GM18861 (cell line): ENCODE measurements around the gene EML3.
"Not testable (repeated sequence)": the region's sequence is repeated elsewhere in the genome, so short reads cannot be mapped to it uniquely, and the experiment has no call there.

Source experiments
- ATAC-seq: cut with Tn5 transposase; IDR thresholded peaks from one replicate; pipeline ENCODE4 v1.9.1; 2021; ENCODE audit not compliant: unreplicated experiment

EML3 gene

DNA sequence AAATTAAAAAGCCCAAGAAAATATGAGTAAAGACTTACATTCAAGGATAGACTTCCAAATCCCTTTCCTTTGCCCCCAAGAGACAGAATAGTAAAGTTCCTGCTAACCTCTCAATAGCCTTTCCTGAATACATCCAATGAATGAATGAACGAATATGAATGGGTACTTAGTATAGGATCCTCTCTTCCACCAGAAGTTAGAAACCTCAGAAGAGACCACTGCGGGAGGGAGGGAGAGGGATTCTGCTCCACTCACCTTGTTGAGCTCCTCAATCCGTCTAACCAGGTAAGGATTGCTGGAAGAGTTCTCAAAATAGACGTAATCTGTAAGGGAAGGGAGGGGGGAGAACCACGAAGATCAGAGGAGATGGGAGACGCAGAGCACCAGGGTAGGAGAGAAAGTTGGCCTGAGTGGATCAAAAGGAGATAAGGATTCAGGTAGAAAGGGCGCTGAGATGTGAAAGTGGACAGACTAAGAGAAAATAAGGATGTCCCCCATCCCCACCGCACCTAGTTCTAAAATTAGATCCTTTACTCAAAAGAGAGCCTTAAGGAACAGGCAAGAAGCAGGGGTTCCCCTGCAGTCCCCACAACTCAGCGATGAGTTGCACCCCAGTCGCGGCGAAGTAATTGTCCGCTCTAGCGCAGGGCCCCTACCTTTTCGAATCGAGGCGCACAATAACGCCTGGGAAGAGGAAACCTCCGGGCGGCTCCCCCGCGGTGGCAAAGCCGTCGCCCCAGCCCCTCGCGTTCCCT lies 12.0 kb downstream of the EML3 start:
- no peak for ATAC-seq

- ATAC-seq = no peak
Measured at GRCh38 chr11:62599901-62600300, 12.7 kb downstream of the EML3 start.

- ATAC-seq = peak; percentile 28
Measured at GRCh38 chr11:62599069-62599696, 13.4 kb downstream of the EML3 start.

DNA sequence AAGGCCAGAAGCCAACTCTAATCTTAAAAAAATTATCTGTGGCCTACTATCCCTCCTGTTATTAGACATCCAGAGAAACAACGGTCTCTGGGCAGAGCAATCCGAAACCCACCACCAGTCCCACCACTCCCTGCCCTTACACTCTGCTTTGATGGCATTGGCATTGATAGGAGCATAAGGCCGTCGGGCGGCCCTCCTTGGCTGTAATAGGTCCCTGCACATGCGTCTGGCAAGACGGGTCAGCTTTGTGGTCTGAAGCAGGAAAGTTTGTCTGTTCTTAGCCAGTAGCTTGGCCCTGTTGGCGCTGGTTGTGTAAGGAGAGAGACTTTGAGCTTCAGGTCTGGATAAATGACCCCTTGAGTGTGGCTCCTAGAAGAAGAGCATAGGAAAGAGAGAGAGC lies 17.5 kb downstream of the EML3 start:
- ATAC-seq = no peak

- ATAC-seq = no peak
Measured at GRCh38 chr11:62593434-62594044, 19.0 kb downstream of the EML3 start.

- ATAC-seq = no peak
Measured at GRCh38 chr11:62592989-62593421, 19.6 kb downstream of the EML3 start.

DNA sequence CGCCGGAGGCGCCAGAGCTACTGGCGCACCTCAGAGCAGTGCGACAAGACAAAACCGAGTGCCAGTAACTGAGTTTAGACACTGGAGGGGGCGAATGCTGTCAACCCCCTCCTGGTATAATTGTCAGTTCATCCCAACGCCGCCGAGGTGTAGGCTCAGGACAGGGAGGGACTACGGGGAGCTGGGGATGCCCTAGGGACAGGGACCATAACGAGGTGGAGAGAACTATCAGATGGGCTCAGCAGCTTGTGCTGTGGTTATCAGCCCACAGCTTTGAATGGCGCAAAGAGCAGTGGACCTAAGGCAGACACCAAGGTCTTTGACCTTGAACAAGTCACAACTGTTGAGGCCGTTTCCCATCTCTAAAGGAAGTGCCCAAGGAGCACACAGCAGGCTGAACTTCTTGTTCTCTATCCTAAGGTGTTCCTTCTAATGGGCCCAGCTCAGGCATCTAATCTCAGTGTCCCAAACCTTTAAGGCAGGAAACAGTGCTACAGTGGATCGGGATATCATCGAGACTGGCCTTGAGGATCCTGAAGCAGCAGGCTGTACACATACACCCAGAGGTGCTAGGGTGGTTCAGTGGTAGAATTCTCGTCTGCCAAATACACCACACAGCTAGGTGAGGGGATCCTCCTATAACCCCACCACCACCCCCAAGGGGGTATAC lies 20.3 kb downstream of the EML3 start:
- no peak for ATAC-seq

DNA sequence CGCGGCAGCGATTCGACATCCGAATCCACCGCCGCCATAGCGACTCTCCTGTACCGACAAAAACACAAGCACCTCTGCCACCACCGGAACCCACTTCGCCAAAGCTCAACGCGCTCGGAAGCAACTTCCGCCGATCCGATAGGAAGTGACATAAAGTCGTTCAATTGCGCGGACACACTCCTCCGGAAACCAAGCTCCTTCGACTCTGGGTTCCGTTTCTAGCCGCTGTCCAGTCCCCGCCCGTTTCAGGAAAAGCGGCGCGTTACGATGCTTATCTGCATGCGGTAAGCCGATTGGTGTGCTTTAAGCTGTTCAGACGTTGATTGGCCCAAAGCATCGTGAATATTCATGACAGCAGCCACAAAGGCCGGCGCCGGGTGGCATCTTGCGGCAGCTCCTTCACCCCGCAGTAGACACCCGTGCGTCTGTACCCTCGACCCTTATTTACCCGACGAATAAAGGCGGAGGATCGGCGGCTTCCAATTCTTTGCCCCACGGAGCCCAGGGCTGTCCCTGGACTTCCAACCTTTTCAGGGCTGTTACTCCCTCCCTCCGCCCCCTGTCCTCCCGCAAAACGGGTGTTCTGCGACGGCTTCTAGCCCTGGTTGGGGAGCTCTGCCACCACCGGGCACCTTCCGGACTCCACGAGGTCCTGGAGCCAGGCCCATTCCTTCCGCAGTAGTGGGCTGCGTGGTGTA lies 21.0 kb downstream of the EML3 start, which contains the start of gene TUT1:
Gene TUT1 (minus strand): TSS at position 76 of the 698 bp plus-strand sequence. CDS start 38 bp downstream, at position 38.
- peak; percentile 81 for ATAC-seq

GRCh38 chr11:62588966-62589637 lies 23.5 kb downstream of the EML3 start:
- no peak for ATAC-seq

- ATAC-seq = not testable (repeated sequence)
Measured at GRCh38 chr11:62585356-62585755, 27.2 kb downstream of the EML3 start.

DNA sequence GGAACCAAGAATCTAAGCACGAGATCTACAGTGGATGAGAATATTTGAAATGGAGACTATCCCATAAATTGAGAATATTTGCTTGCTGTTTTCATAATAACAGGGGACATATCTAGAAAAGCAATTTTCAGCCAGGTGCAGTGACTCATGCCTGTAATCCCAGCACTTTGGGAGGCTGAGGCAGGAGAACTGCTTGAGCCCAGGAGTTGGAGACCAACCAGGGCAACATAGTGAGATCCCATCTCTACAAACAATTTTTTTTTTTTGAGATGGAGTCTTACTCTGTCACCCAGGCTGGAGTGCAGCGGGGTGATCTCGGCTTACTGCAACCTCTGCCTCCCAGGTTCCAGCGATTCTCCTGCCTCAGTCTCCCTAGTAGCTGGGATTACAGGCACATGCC lies 30.8 kb downstream of the EML3 start:
- not testable (repeated sequence) for ATAC-seq

DNA sequence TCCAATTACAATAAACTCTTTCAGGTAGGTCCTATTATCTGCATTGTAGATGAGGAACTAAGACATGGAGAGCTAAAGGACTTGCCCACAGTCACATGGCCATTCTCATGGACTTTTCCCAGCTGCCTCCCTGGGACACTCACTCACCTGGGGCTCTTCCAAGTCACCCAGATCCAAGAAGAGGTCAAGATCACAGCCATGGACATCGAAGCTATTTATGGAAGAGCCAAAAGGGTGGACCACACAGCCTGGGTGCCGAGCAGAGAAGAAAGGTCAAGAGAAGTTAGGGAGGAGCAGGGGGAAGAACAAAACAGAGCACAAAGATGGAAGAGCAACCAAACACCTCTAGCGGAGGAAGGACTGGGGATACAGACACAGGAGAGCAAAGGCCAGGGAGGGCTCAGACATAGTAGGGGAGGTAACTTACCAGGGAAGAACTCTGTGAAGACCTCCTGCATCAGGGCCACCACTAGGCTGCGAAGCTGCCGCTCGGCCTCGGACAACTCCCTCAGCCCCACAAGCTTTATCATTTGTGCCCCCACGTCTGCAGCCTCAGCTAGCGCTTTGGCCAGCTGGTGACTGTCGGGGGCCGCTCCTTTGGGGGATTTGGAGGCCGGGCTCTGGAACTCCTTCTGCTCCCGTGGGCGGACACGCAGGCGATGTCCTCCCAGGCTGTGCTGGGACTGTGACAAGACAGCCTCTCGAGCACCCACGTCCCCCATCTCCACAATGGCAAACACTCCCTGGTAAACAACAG lies 31.4 kb downstream of the EML3 start:
- no peak for ATAC-seq

GRCh38 chr11:62579252-62579651 lies 33.3 kb downstream of the EML3 start:
- no peak for ATAC-seq

- ATAC-seq = no peak
Measured at GRCh38 chr11:62578541-62578940, 34.0 kb downstream of the EML3 start.

DNA sequence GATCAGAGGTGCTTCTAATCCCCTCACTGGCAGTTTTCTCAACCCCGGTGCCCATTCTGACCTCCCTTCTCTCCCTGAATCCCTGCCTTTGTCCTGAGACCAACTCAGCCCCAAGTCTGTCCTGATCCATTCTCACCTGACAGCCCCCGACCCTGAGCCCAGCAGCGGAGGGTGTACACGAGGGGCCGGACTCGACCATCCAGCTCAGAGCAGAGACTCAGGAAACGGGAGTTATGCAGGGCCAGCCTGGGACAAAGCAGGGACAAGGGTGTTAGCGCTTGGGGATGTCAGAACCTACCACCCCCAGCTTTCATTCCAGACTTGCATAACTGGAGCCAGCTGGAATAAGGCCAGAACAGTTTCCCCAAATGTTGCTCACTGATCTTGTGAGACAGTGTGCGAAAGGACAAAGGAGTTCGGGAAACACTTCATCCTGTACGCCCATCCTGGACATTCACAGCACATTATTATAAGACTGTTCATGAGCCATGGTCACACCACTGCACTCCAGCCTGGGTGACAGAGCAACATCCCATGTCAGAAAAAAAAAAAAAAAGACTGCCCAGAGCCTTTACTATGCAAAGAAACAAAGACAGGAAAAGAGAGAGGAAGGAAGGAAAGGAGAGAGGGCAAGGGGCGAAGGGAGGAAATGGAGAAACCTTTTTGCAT lies 35.4 kb downstream of the EML3 start:
- ATAC-seq = no peak

DNA sequence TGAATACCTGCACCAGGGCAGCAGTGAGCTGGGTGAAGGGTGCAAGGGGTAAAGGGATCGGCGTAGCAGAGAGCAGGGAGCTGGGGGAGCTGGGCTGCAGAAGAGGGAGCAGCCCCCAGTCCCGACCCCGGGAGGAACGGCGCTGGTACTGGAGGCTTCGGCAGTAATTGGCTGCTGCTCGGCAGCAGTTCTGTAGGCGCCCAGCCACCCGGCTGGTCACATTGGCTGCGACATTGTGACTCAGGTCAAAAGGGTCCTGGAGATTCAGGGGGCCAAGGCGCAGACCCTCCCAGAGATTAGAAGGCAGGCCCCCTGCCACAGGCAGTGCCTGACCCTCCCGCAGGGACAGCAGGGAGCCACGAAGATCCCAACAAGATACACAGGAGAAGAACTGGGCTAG lies 36.7 kb downstream of the EML3 start:
- no peak for ATAC-seq

GRCh38 chr11:62575156-62575555 lies 37.4 kb downstream of the EML3 start:
- no peak for ATAC-seq

GRCh38 chr11:62574363-62575071 lies 38.1 kb downstream of the EML3 start:
- peak; percentile 3 for ATAC-seq
